K562 (cell line): Measurements from ENCODE around the gene GGT5. TPM values are rescaled to one million over a fixed set of nuclear protein-coding genes. Genes with fewer than 3 reads are reported as not detected.

Source experiments
- ATAC-seq: fragments of 200-7000 bp; cut with Tn5 transposase; 3 replicates; pipeline ENCODE4 v1.9.1; 2020; ENCODE audit warnings: moderate library complexity
- BruUV-seq: library from RNA; stranded (reverse); fragments of 400-500 nt; replicated peaks from 2 replicates; lab custom pipeline; 2021; lab: Mats Ljungman, UMichigan
- CTCF ChIA-PET: fragments of 300-600 bp; formaldehyde crosslinking; extraction: SDS; loops from one replicate; lab custom pipeline; 2021; ENCODE audit warnings: low intra/inter-chr PET ratio; lab: Yijun Ruan, JAX
- POLR2A ChIA-PET: fragments of 300-600, 350-650 bp; sonication (Branson Sonifier 250); formaldehyde crosslinking; extraction: SDS; loops from one replicate; lab custom pipeline; 2021; ENCODE audit warnings: antibody characterized with exemption, inconsistent platforms; lab: Yijun Ruan, JAX
- DNase-seq, 4 experiments: peaks; one replicate each; pipeline versions ENCODE4 v3.0.0 to v3.0.0-alpha.2; 2011 to 2018; ENCODE audit warnings: low spot score in 3 of 4, mixed read lengths in 3 of 4; ENCODE audit errors: extremely low read depth in 1 of 4
- FAIRE-seq: peaks from 2 replicates; lab custom pipeline; 2011; peaks lifted over from hg19 to GRCh38; lab: Jason Lieb, UNC
- H2AFZ ChIP-seq: 2 replicates; pipeline ENCODE4 v1.6.0; 2011; ENCODE audit warnings: low read depth, low read length, control low read depth, inconsistent platforms
- H3K27ac ChIP-seq: fragments of 200-600 bp; 3 replicates; pipeline ENCODE4 v1.8.0; 2011; ENCODE audit warnings: low read depth, mild to moderate bottlenecking, control low read depth, inconsistent platforms, low read length, moderate library complexity, mixed read lengths; ENCODE audit errors: extremely low read depth
- H3K27me3 ChIP-seq, 2 experiments: fragments of 300-600 bp in 1 of 2; 2 replicates in 1 of 2; 3 replicates in 1 of 2; pipeline versions ENCODE4 v1.6.0 to v1.8.0; 2011; ENCODE audit warnings: inconsistent platforms in 2 of 2, low read length in 2 of 2, mild to moderate bottlenecking in 1 of 2, mixed read lengths in 1 of 2, moderate library complexity in 1 of 2; ENCODE audit not compliant: control insufficient read depth in 2 of 2, insufficient read depth in 2 of 2
- H3K36me3 ChIP-seq: fragments of 300-600 bp; 3 replicates; pipeline ENCODE4 v1.8.0; 2011; ENCODE audit warnings: mild to moderate bottlenecking, low read length, inconsistent platforms; ENCODE audit not compliant: control insufficient read depth, insufficient read depth
- H3K4me1 ChIP-seq, 2 experiments: fragments of 200-600 bp in 1 of 2; replicated peaks in 1 of 2; 2 replicates in 1 of 2; 3 replicates in 1 of 2; pipeline versions ENCODE4 v1.5.1 to v1.8.0; 2011; ENCODE audit warnings: inconsistent platforms in 2 of 2, low read length in 2 of 2, mild to moderate bottlenecking in 1 of 2, mixed read lengths in 1 of 2, moderate library complexity in 1 of 2; ENCODE audit not compliant: control insufficient read depth in 2 of 2, insufficient read depth in 2 of 2
- H3K4me2 ChIP-seq: 2 replicates; pipeline ENCODE4 v1.6.1; 2011; ENCODE audit warnings: low read length, control low read depth, inconsistent platforms, mixed read lengths; ENCODE audit not compliant: insufficient read depth
- H3K4me3 ChIP-seq: fragments of 200-600 bp; sonication (generic), shearing (Covaris generic); 2 replicates; pipeline ENCODE4 v1.5.1; 2016; ENCODE audit warnings: control low read depth, inconsistent platforms
- H3K79me2 ChIP-seq: fragments of 200-600 bp; 3 replicates; pipeline ENCODE4 v1.8.0; 2011; ENCODE audit warnings: low read length, inconsistent platforms; ENCODE audit not compliant: control insufficient read depth, insufficient read depth
- H3K9ac ChIP-seq, 2 experiments: 2 replicates each; pipeline versions ENCODE4 v1.6.0 to v1.6.1; 2011; ENCODE audit warnings: low read depth in 2 of 2, low read length in 2 of 2, control low read depth in 1 of 2, inconsistent platforms in 1 of 2, mild to moderate bottlenecking in 1 of 2, mixed read lengths in 1 of 2; ENCODE audit not compliant: insufficient read depth in 1 of 2
- H3K9me1 ChIP-seq: one replicate; pipeline ENCODE4 v1.6.0; 2011; ENCODE audit warnings: inconsistent platforms, mild to moderate bottlenecking, low read length, moderate library complexity; ENCODE audit not compliant: control insufficient read depth, insufficient read depth
- H3K9me3 ChIP-seq: replicated peaks from 2 replicates; pipeline ENCODE4 v1.5.1; 2011; ENCODE audit warnings: low read depth, low read length, inconsistent platforms; ENCODE audit not compliant: control insufficient read depth, insufficient read depth
- H4K20me1 ChIP-seq: replicated peaks from 2 replicates; pipeline ENCODE4 v1.6.1; 2011; ENCODE audit warnings: low read length, inconsistent platforms, mixed read lengths; ENCODE audit not compliant: control insufficient read depth, insufficient read depth
- KAT2B ChIP-seq: IDR thresholded peaks from one replicate; pipeline ENCODE4 v1.6.1; 2012; ENCODE audit warnings: low read depth, mild to moderate bottlenecking, control low read depth, inconsistent platforms, low read length, moderate library complexity
- MCM7 ChIP-seq, 2 experiments: fragments of 450-650 bp; IDR thresholded peaks; 2 replicates each; pipeline ENCODE4 v1.6.1; 2016 to 2018
- POLR2AphosphoS2 ChIP-seq: IDR thresholded peaks from 2 replicates; pipeline ENCODE4 v1.6.1; 2012; ENCODE audit warnings: low read length, improper control_type of control experiment
- POLR2G ChIP-seq: fragments of 200-400 bp; formaldehyde crosslinking; IDR thresholded peaks from 2 replicates; pipeline ENCODE4 v1.6.1; 2017; ENCODE audit warnings: low read depth, mild to moderate bottlenecking, antibody characterized with exemption, low read length, moderate library complexity
- WHSC1 ChIP-seq: IDR thresholded peaks from one replicate; pipeline ENCODE4 v1.6.1; 2012; ENCODE audit warnings: low read length, control low read depth, inconsistent platforms
- WGBS: fragments of 100-300 bp; shearing (Covaris generic); methylation state at CpG from one replicate; pipeline ENCODE4 v1.1.6; 2016; ENCODE audit warnings: low coverage, mixed read lengths; ENCODE audit not compliant: insufficient coverage; ENCODE audit errors: missing lambda C conversion rate; 5-methylcytosine and 5-hydroxymethylcytosine counted together
- in situ Hi-C: fragments of 300-500 bp; cut with MboI; formaldehyde crosslinking; loops from 4 replicates; pipeline ENCODE4 v1.15.0; 2018; ENCODE audit warnings: inconsistent platforms, mixed read lengths
- intact Hi-C: fragments of 100-400 bp; cut with micrococcal nuclease; formaldehyde crosslinking; loops from 2 replicates; pipeline ENCODE4 v1.14.2; 2022
- polyA plus RNA-seq, 8 experiments: library from polyadenylated mRNA; depleted of rRNA in 4 of 8; stranded (reverse) in 5 of 8; unstranded in 3 of 8; fragments of >200 nt; fragmentation: Nextera tagmentation in 2 of 8; fragmentation: Illumina TruSeq in 1 of 8; extraction: Ambion mirVana in 2 of 8; extraction: Trizol in 1 of 8; gene quantifications; 2 replicates each; pipeline versions ENCODE4 v1.2.1 to v1.2.3, GENCODE V29; 2011 to 2014; ENCODE audit warnings: inconsistent platforms in 1 of 8, missing spikeins in 1 of 8
- total RNA-seq, 7 experiments: library from RNA; depleted of rRNA in 6 of 7; stranded (reverse); fragments of >200 nt in 6 of 7; fragmentation: Illumina TruSeq in 2 of 7; extraction: Trizol in 2 of 7; gene quantifications; 2 replicates each; pipeline versions ENCODE4 v1.2.1 to v1.2.3, GENCODE V29; 2011 to 2021; ENCODE audit warnings: low replicate concordance in 1 of 7
- TF ChIP-seq, protein P1 (sequence below): sonication (generic); formaldehyde crosslinking; IDR thresholded peaks from 2 replicates; pipeline ENCODE4 v1.8.0; 2022; ENCODE audit warnings: mild to moderate bottlenecking, missing genetic modification reagents

GGT5 gene
- total and polyA plus RNA-seq, 9 of the 15 experiments (the other 6 are each of a cell fraction or from before 2014, with no cell fraction given): 0.07 to 0.69 (median 0.18) TPM; not detected in 4

DNA sequence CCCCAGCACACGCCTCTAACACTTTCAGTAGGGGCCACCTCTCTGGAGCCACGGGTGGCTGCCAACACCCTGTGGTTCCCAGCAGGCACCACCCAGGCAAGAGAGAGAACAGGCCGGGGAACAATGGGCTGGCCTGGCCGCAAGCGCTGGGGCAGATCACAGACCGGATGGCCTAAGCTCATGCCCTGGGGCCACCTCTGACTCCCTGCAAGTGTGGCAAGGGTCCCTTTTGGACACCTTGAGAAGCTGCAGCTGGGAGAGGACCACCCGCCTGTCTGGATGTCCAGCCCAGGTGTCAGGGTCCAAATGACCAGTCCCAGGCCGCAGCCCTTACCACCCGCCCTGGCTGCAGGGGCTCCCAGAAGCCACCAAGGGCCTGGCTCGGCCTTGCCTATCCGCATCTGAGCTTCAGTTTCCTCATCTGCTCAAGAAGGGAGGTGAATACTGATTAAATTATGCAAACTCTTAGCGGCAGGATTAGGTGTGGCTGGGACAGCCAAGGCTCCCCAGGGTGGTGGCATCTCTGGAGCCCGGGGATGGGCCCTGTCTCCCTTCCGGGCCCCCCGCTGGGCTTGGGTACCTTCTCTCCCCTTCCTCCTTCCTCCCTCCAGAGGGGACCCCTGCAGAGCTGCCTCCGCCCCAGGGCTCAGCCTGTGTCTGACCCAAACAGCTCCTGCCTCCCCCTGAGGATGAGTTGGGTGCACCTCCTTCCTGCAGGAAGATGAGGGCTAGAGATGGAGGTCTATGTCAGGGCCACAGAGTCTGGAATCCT, 64.4 kb downstream of the GGT5 start:
- ChIA-PET POLR2A (interaction anchor here (0.6 to 0.8 kb wide), 2 partner anchors 371 to 731 kb away, joined by 5 read pairs; no protein-coding TSS in a partner anchor), CTCF (no interaction called here)
- Histone ChIP-seq H3K79me2 (no peaks in the 10 kb centered on the region), H3K4me3 (no peak overlapping the region), H3K9ac (no peak overlapping the region), H3K27ac (no peak overlapping the region), H3K9me1 (no peaks in the 10 kb centered on the region), H3K27me3 (peaks cover 2 to 6% of the 10 kb centered on the region in 2 experiments; a peak in 2 of 5 replicates), H4K20me1 (0 out of 2 replicates have a peak, but pooled peaks cover 6% of the 10 kb centered on the region), H3K9me3 (no peaks in the 10 kb centered on the region), H3K4me1 (peaks cover 0 to 33% of the 10 kb centered on the region in 2 experiments; a peak in 2 of 5 replicates), H3K4me2 (no peak overlapping the region), H3K36me3 (peaks cover 11% of the 10 kb centered on the region; the same call in 1 of the 3 replicates), H2AFZ (no peak overlapping the region)
- TF ChIP-seq WHSC1 (no peak), POLR2G (0 out of 2 replicates have a peak, but pooled peaks have one; percentile 10), MCM7 (IDR thresholded peaks at IDR 0.05) (no peak), KAT2B (no peak), POLR2AphosphoS2 (no peak)
- TF ChIP-seq, protein P1, sequence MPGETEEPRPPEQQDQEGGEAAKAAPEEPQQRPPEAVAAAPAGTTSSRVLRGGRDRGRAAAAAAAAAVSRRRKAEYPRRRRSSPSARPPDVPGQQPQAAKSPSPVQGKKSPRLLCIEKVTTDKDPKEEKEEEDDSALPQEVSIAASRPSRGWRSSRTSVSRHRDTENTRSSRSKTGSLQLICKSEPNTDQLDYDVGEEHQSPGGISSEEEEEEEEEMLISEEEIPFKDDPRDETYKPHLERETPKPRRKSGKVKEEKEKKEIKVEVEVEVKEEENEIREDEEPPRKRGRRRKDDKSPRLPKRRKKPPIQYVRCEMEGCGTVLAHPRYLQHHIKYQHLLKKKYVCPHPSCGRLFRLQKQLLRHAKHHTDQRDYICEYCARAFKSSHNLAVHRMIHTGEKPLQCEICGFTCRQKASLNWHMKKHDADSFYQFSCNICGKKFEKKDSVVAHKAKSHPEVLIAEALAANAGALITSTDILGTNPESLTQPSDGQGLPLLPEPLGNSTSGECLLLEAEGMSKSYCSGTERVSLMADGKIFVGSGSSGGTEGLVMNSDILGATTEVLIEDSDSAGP (CRISPR knock-in tag): no peak
- no peak for ATAC-seq
- in situ Hi-C loops: no loop called here
- no peak for DNase-seq
- no peak for FAIRE-seq
- no TSS peak for BruUV-seq
- 52% methylated on average over 10 of the region's 16 CpGs for WGBS
- intact Hi-C loops: loop anchor here (10.0 kb wide), 2 partner anchors 226 to 344 kb away; no protein-coding TSS in a partner anchor
